ENCODE data around the gene SYNPO2. TPM values are rescaled to one million over a fixed set of nuclear protein-coding genes. Genes with fewer than 3 reads are reported as not detected.
A peak's percentile ranks its signal among the peaks of the same experiment; 100 is the strongest.

Gene SYNPO2
- total and polyA plus RNA-seq, 2 donors: 428 to 529 TPM

DNA sequence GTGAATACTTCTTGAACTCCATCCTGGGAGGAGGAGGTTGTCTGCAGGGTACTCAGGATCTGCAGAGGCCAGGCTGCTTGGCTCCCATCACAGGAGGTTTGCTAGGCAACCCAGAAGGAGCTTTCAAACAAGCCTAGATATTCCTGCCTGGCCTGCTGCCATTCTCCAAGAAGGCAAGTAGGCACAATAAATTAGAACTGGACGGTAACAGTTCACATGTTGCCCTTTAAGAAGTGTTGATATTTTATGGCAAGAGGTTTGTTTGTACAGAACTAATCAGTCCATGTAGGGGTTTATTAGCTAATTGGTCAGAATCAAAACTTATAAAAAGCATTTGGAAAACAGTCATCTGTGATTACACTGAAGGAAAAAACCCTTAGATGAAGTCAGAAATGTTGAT is 39.3 kb downstream of the SYNPO2 start:
- Histone ChIP-seq H3K4me3 (ENCODE audit: low read depth, low read length) (no peak overlapping the region), H3K4me1 (ENCODE audit: insufficient read depth) (no peaks in the 10 kb centered on the region), H3K27ac (ENCODE audit: low read depth) (no peak overlapping the region), H3K36me3 (ENCODE audit: insufficient read depth) (no peaks in the 10 kb centered on the region)
- DNase-seq (ENCODE audit: extremely low spot score): no peak
- 12% methylated on average over 1 of the region's 1 CpG for WGBS

- Histone ChIP-seq H3K4me1 (ENCODE audit: insufficient read depth) (no peaks in the 10 kb centered on the region), H3K36me3 (ENCODE audit: insufficient read depth) (no peaks in the 10 kb centered on the region), H3K27ac (ENCODE audit: low read depth) (no peak overlapping the region), H3K4me3 (ENCODE audit: low read depth, low read length) (no peak overlapping the region)
- 0% methylated on average over 1 of the region's 1 CpG for WGBS
- no peak for DNase-seq (ENCODE audit: extremely low spot score)
Observed at GRCh38 chr4:118930255-118930654, 41.6 kb downstream of the SYNPO2 start.

- no peak overlapping the region for H3K27ac ChIP-seq (ENCODE audit: low read depth)
- no peaks in the 10 kb centered on the region for H3K36me3 ChIP-seq (ENCODE audit: insufficient read depth)
- DNase-seq (ENCODE audit: extremely low spot score): no peak
- WGBS: 58% methylated on average over 2 of the region's 2 CpGs
- H3K4me3 ChIP-seq (ENCODE audit: low read depth, low read length): no peak overlapping the region
- H3K4me1 ChIP-seq (ENCODE audit: insufficient read depth): no peaks in the 10 kb centered on the region
Observed at GRCh38 chr4:118931786-118932185, 43.1 kb downstream of the SYNPO2 start.

GRCh38 chr4:118935819-118936218 is 47.2 kb downstream of the SYNPO2 start:
- H3K4me1 ChIP-seq (ENCODE audit: insufficient read depth): no peaks in the 10 kb centered on the region
- no peak overlapping the region for H3K27ac ChIP-seq (ENCODE audit: low read depth)
- no peak overlapping the region for H3K4me3 ChIP-seq (ENCODE audit: low read depth, low read length)
- no peaks in the 10 kb centered on the region for H3K36me3 ChIP-seq (ENCODE audit: insufficient read depth)
- no peak for DNase-seq (ENCODE audit: extremely low spot score)
- 91% methylated on average over 2 of the region's 2 CpGs for WGBS

DNA sequence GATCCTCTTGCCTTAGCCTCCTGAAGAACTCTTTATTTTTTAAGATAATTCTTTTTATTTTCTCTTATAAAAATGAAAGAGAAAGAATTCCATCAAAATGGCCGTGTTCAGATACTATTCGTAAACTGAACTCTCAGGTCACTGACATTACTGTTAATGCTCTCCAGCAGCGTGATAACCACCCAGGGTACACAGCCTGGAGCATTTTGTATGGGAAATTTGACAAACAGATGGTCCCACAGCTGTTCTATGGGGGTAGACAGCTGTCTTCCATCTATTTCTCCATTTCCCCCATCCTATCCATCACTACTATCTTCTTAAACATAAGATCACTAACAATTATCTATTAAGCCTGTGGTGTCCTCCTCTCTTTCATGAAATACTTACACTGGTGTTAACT is 47.8 kb downstream of the SYNPO2 start:
- 66% methylated on average over 3 of the region's 3 CpGs for WGBS
- H3K4me3 ChIP-seq (ENCODE audit: low read depth, low read length): no peak overlapping the region
- H3K4me1 ChIP-seq (ENCODE audit: insufficient read depth): no peaks in the 10 kb centered on the region
- H3K36me3 ChIP-seq (ENCODE audit: insufficient read depth): no peaks in the 10 kb centered on the region
- no peak overlapping the region for H3K27ac ChIP-seq (ENCODE audit: low read depth)
- no peak for DNase-seq (ENCODE audit: extremely low spot score)

GRCh38 chr4:118939169-118939783 is 50.6 kb downstream of the SYNPO2 start:
- no peaks in the 10 kb centered on the region for H3K36me3 ChIP-seq (ENCODE audit: insufficient read depth)
- peak overlapping the region; percentile 74 for H3K27ac ChIP-seq (ENCODE audit: low read depth)
- H3K4me1 ChIP-seq (ENCODE audit: insufficient read depth): no peaks in the 10 kb centered on the region
- DNase-seq (ENCODE audit: extremely low spot score): no peak
- 42% methylated on average over 10 of the region's 10 CpGs for WGBS
- H3K4me3 ChIP-seq (ENCODE audit: low read depth, low read length): no peak overlapping the region

DNA sequence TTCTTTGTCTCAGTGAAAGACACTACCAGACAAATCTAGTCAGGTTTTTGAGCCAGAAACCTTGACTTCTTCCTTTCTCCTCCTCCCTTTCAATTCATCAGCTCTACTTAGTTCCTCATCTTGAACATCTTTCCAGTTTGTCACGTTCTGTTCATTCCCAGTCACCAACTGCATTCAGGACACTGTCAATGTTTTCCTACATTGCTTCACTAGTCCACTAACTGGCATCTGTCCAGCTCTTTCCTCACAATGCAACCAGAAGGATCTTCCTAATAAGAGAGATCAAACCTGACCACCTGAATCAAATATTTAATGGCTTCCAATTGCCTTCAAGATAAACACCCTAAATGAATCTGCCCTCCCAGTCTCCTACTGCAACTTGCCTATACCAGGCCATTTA is 52.5 kb downstream of the SYNPO2 start:
- WGBS: 45% methylated on average over 1 of the region's 1 CpG
- H3K27ac ChIP-seq (ENCODE audit: low read depth): no peak overlapping the region
- no peak for DNase-seq (ENCODE audit: extremely low spot score)

GRCh38 chr4:118941799-118942198 is 53.1 kb downstream of the SYNPO2 start:
- DNase-seq (ENCODE audit: extremely low spot score): no peak
- 22% methylated on average over 6 of the region's 6 CpGs for whole genome bisulfite sequencing
- Histone ChIP-seq H3K4me1 (ENCODE audit: insufficient read depth) (no peaks in the 10 kb centered on the region), H3K36me3 (ENCODE audit: insufficient read depth) (no peaks in the 10 kb centered on the region), H3K4me3 (ENCODE audit: low read depth, low read length) (no peak overlapping the region), H3K27ac (ENCODE audit: low read depth) (no peak overlapping the region)

More for the DNA sequence above, 52.5 kb downstream of the SYNPO2 start:
- H3K4me3 ChIP-seq (ENCODE audit: low read depth, low read length): no peak overlapping the region
- no peaks in the 10 kb centered on the region for H3K4me1 ChIP-seq (ENCODE audit: insufficient read depth)
- H3K36me3 ChIP-seq (ENCODE audit: insufficient read depth): no peaks in the 10 kb centered on the region

GRCh38 chr4:118942465-118942864 is 53.8 kb downstream of the SYNPO2 start:
- WGBS: 34% methylated on average over 1 of the region's 1 CpG
- Histone ChIP-seq H3K36me3 (ENCODE audit: insufficient read depth) (no peaks in the 10 kb centered on the region), H3K27ac (ENCODE audit: low read depth) (no peak overlapping the region), H3K4me1 (ENCODE audit: insufficient read depth) (no peaks in the 10 kb centered on the region), H3K4me3 (ENCODE audit: low read depth, low read length) (no peak overlapping the region)
- DNase-seq (ENCODE audit: extremely low spot score): no peak

DNA sequence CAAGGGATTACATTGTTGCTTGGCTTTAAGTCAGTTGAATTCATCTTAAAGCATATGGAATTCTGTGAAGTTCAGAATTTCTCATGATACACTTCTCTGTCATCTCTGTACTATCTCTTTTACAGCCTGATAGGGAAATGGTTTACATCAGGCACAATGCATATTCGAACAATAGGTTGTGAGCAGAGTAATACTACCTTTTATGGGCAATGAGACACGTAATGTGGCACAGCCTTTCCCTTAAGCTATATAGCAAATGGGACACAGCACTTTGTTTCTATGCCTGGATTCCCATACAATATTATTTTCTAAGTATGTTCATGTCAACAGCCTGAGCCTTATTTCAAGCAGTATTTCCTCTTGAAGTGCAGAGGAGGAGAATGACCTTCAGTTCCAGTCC is 58.4 kb downstream of the SYNPO2 start:
- Histone ChIP-seq H3K4me3 (ENCODE audit: low read depth, low read length) (no peak overlapping the region), H3K4me1 (ENCODE audit: insufficient read depth) (no peaks in the 10 kb centered on the region), H3K27ac (ENCODE audit: low read depth) (no peak overlapping the region), H3K36me3 (ENCODE audit: insufficient read depth) (no peaks in the 10 kb centered on the region)
- WGBS: 28% methylated on average over 2 of the region's 2 CpGs
- no peak for DNase-seq (ENCODE audit: extremely low spot score)

GRCh38 chr4:118948545-118949144 is 60.0 kb downstream of the SYNPO2 start:
- DNase-seq (ENCODE audit: extremely low spot score): no peak
- Histone ChIP-seq H3K4me1 (ENCODE audit: insufficient read depth) (no peaks in the 10 kb centered on the region), H3K36me3 (ENCODE audit: insufficient read depth) (no peaks in the 10 kb centered on the region), H3K4me3 (ENCODE audit: low read depth, low read length) (no peak overlapping the region), H3K27ac (ENCODE audit: low read depth) (no peak overlapping the region)
- WGBS: 69% methylated on average over 3 of the region's 3 CpGs

DNA sequence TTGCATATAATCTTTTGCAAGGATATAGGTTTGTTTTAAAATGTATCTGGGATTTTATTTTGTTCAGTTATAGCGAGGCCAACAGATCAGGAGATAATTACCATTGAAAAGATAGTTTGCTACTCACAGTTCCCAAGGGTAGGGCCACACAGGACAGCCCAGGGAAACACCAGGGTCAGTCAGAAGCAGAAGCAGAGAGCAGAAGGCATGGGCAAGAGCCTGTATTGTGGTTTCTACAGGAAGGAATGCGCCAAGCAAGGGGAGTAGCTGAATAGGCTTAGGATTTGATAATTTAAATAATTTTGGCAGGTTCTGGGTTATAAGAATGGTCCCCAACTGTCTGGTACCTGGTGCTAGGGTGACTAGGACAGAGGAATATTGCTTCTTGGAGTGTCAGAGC is 61.6 kb downstream of the SYNPO2 start:
- no peak overlapping the region for H3K4me3 ChIP-seq (ENCODE audit: low read depth, low read length)
- DNase-seq (ENCODE audit: extremely low spot score): no peak
- H3K27ac ChIP-seq (ENCODE audit: low read depth): no peak overlapping the region
- H3K4me1 ChIP-seq (ENCODE audit: insufficient read depth): no peaks in the 10 kb centered on the region
- H3K36me3 ChIP-seq (ENCODE audit: insufficient read depth): no peaks in the 10 kb centered on the region
- WGBS: 94% methylated on average over 2 of the region's 2 CpGs

DNA sequence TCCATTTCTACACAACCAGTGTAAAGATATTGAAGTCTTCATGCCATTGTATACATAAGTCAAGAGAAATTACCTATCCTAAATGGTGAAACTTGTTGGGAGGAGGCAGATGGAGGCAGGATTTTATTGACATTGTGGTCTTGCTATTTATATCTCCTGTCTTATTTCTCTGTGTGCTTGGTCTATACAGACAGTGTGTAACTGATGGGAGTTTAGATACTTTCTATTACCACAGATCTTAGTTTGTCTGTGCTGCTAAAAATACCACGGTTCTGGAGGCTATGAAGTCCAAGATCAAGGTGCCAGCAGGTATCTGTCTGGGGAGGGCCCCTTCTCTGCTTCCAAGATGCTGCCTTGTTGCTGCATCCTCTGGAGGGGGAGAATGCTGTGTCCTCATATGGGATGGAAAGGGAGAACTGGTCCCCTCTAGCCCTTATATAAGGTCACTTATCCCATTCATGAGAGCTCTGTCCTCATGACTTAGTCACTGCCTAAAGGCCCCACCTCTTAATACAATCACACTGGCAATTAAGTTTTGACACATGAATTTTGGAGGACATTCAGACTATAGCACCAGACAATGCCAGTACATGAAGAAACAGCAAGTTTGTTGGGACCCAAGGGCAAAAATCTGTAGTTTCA is 62.4 kb downstream of the SYNPO2 start:
- H3K36me3 ChIP-seq (ENCODE audit: insufficient read depth): no peaks in the 10 kb centered on the region
- H3K4me1 ChIP-seq (ENCODE audit: insufficient read depth): no peaks in the 10 kb centered on the region
- DNase-seq (ENCODE audit: extremely low spot score): no peak
- 38% methylated on average over 1 of the region's 1 CpG for WGBS
- no peak overlapping the region for H3K27ac ChIP-seq (ENCODE audit: low read depth)
- no peak overlapping the region for H3K4me3 ChIP-seq (ENCODE audit: low read depth, low read length)

- Histone ChIP-seq H3K4me1 (ENCODE audit: insufficient read depth) (no peaks in the 10 kb centered on the region), H3K36me3 (ENCODE audit: insufficient read depth) (no peaks in the 10 kb centered on the region), H3K27ac (ENCODE audit: low read depth) (no peak overlapping the region), H3K4me3 (ENCODE audit: low read depth, low read length) (no peak overlapping the region)
- 45% methylated on average over 4 of the region's 4 CpGs for WGBS
- DNase-seq (ENCODE audit: extremely low spot score): no peak
Observed at GRCh38 chr4:118953276-118953675, 64.6 kb downstream of the SYNPO2 start.

Measured in urinary bladder (tissue), 4 donors.